WTC11 (cell line): ENCODE results near the gene ONECUT2. TPM values are rescaled to one million over a fixed set of nuclear protein-coding genes. Genes with fewer than 3 reads are reported as not detected.

Experiments used
- ATAC-seq: fragments of 200-7000 bp; cut with Tn5 transposase; 2 replicates; pipeline ENCODE4 v1.10.0; 2021; ENCODE audit warnings: mild to moderate bottlenecking, moderate library complexity
- CTCF ChIA-PET: fragments of 300-600 bp; sonication (Branson Sonifier 250); formaldehyde crosslinking; loops from one replicate; lab custom pipeline; 2021; ENCODE audit warnings: antibody characterized with exemption; lab: Charles Lee
- POLR2A ChIA-PET: fragments of 350-600 bp; sonication (Branson Sonifier 250); formaldehyde crosslinking; loops from one replicate; lab custom pipeline; 2021; ENCODE audit warnings: antibody characterized with exemption; lab: Charles Lee
- DNase-seq: peaks from one replicate; pipeline ENCODE4 v3.0.0; 2021; ENCODE audit warnings: low spot score
- H3K27ac Mint-ChIP-seq: 2 replicates; pipeline ENCODE4 v1.8.0; 2021; ENCODE audit warnings: mixed read lengths
- H3K27me3 Mint-ChIP-seq: 2 replicates; pipeline ENCODE4 v1.8.0; 2021; ENCODE audit warnings: low read depth, mild to moderate bottlenecking, moderate library complexity, mixed read lengths
- H3K36me3 Mint-ChIP-seq: 2 replicates; pipeline ENCODE4 v1.8.0; 2021; ENCODE audit warnings: mixed read lengths
- H3K4me1 Mint-ChIP-seq: 2 replicates; pipeline ENCODE4 v1.8.0; 2022; ENCODE audit warnings: mixed read lengths
- H3K4me3 Mint-ChIP-seq: 2 replicates; pipeline ENCODE4 v1.8.0; 2021; ENCODE audit warnings: mild to moderate bottlenecking, moderate library complexity, mixed read lengths
- H3K9me3 Mint-ChIP-seq: 2 replicates; pipeline ENCODE4 v1.8.0; 2021; ENCODE audit warnings: mixed read lengths
- CBFB ChIP-seq: sonication (generic); formaldehyde crosslinking; IDR thresholded peaks from 2 replicates; pipeline ENCODE4 v1.8.1; 2022; ENCODE audit warnings: mild to moderate bottlenecking, low read depth, missing genetic modification reagents
- CDX4 ChIP-seq: fragments of 250-450 bp; sonication (Bioruptor Pico); IDR thresholded peaks from 2 replicates; pipeline ENCODE4 v1.9.0; 2021; ENCODE audit warnings: moderate library complexity, mild to moderate bottlenecking, inconsistent platforms, borderline replicate concordance
- CREB1 ChIP-seq: sonication (generic); formaldehyde crosslinking; IDR thresholded peaks from 2 replicates; pipeline ENCODE4 v1.8.0; 2023; ENCODE audit warnings: mild to moderate bottlenecking, missing genetic modification reagents
- CTCF ChIP-seq: fragments of 200-600 bp; IDR thresholded peaks from 2 replicates; pipeline ENCODE4 v1.8.0; 2022; ENCODE audit warnings: antibody characterized with exemption
- E2F4 ChIP-seq: sonication (generic); formaldehyde crosslinking; IDR thresholded peaks from 2 replicates; pipeline ENCODE4 v1.8.1; 2022; ENCODE audit warnings: low read depth, mild to moderate bottlenecking, moderate library complexity, missing genetic modification reagents, borderline replicate concordance
- ETV6 ChIP-seq: sonication (generic); formaldehyde crosslinking; IDR thresholded peaks from 2 replicates; pipeline ENCODE4 v1.8.1; 2022; ENCODE audit warnings: mild to moderate bottlenecking, missing genetic modification reagents
- FOXJ3 ChIP-seq: sonication (generic); formaldehyde crosslinking; IDR thresholded peaks from 2 replicates; pipeline ENCODE4 v1.9.0; 2021; ENCODE audit warnings: missing genetic modification reagents, mild to moderate bottlenecking, borderline replicate concordance
- FOXK1 ChIP-seq: sonication (generic); formaldehyde crosslinking; IDR thresholded peaks from 2 replicates; pipeline ENCODE4 v1.8.0; 2022; ENCODE audit warnings: mild to moderate bottlenecking, moderate library complexity, missing genetic modification reagents
- FOXP1 ChIP-seq: sonication (generic); formaldehyde crosslinking; IDR thresholded peaks from 2 replicates; pipeline ENCODE4 v1.8.0; 2022; ENCODE audit warnings: missing genetic modification reagents, mild to moderate bottlenecking, moderate library complexity, borderline replicate concordance
- IRF2 ChIP-seq: sonication (generic); formaldehyde crosslinking; IDR thresholded peaks from 2 replicates; pipeline ENCODE4 v1.8.0; 2022; ENCODE audit warnings: low read depth, missing genetic modification reagents, borderline replicate concordance
- MYBL2 ChIP-seq: sonication (generic); formaldehyde crosslinking; IDR thresholded peaks from 2 replicates; pipeline ENCODE4 v1.8.1; 2023; ENCODE audit warnings: mild to moderate bottlenecking, moderate library complexity, missing genetic modification reagents
- NFE2L1 ChIP-seq: sonication (generic); formaldehyde crosslinking; IDR thresholded peaks from 2 replicates; pipeline ENCODE4 v1.8.1; 2023; ENCODE audit warnings: missing genetic modification reagents
- NR2C2 ChIP-seq: sonication (generic); formaldehyde crosslinking; IDR thresholded peaks from 2 replicates; pipeline ENCODE4 v1.8.0; 2022; ENCODE audit warnings: mild to moderate bottlenecking, missing genetic modification reagents
- ZNF219 ChIP-seq: sonication (generic); formaldehyde crosslinking; IDR thresholded peaks from 2 replicates; pipeline ENCODE4 v1.8.0; 2023; ENCODE audit warnings: missing genetic modification reagents, mild to moderate bottlenecking, borderline replicate concordance
- ZNF232 ChIP-seq: sonication (generic); formaldehyde crosslinking; IDR thresholded peaks from 2 replicates; pipeline ENCODE4 v1.8.0; 2022; ENCODE audit warnings: mild to moderate bottlenecking, missing genetic modification reagents
- total RNA-seq: library from RNA; stranded (reverse); gene quantifications from 3 replicates; pipeline ENCODE4 v1.2.3, GENCODE V29; 2021
- TF ChIP-seq, protein P1 (sequence below): sonication (generic); formaldehyde crosslinking; IDR thresholded peaks from 2 replicates; pipeline ENCODE4 v1.8.1; 2023; ENCODE audit warnings: mild to moderate bottlenecking, missing genetic modification reagents
- TF ChIP-seq, protein P2 (sequence below): sonication (generic); formaldehyde crosslinking; IDR thresholded peaks from 2 replicates; pipeline ENCODE4 v1.8.0; 2022; ENCODE audit warnings: mild to moderate bottlenecking, missing genetic modification reagents
- TF ChIP-seq, protein P3 (sequence below): sonication (generic); formaldehyde crosslinking; IDR thresholded peaks from 2 replicates; pipeline ENCODE4 v1.8.0; 2023; ENCODE audit warnings: mild to moderate bottlenecking, missing genetic modification reagents

Gene ONECUT2
- total RNA-seq, 1 experiment from 2014 or later = 0.87 TPM

DNA sequence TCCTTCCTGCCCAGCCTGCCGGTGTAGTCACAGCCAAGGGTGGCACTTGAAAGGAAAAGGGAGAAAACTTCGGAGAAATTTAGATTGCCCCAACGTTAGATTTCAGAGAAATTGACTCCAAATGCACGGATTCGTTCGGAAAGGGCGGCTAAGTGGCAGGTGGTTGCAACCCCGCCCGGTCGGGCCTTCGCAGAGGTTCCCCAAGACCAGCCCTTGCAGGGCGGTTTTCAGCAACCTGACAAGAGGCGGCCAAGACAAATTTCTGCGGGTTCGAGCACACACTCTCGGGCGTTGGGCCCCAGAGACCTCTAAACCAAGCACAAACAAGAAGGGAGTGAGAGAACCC lies 4.8 kb downstream of the ONECUT2 start (continued):
- TF ChIP-seq FOXJ3 (CRISPR knock-in tag) (no peak), IRF2 (no peak)
- TF ChIP-seq, all 79 proteins: peak for 0

DNA sequence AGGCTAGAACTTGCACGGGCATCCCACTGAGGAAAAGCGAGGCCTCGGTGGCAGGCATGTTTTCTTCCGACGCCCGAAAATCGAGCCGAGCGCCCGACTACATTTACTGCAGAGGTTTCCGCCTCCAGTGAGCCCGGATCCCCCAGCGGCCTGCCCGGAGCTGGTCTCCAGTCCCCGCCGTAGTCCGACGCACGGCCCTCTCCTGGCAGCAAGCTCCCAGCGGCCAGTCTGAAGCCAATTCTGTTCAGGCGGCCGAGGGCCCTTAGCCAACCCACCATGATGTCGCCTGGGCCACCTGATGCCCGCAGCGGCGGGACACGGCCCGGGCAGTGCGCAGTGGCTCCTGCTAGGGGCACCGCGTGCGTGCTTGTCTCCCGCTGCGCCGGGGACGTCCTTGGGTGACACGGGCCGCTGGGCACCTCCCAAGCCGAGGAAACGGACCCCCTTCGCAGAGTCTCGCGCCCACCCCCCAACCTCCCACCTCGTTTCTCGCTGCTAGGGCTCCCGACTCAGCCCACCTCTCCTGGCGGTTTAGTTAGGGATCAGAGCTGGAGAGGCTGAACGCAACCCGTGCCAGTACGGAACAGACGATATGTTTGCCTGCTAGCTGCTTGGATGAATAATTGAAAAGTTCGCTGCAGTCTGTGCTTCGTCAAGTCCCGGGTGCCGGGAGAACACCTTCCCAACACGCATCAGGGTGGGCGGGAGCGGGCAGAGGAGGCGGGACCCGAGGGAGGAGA lies 5.3 kb downstream of the ONECUT2 start:
- Mint-ChIP-seq H3K4me1 (peaks cover 47% of the 10 kb centered on the region), H3K36me3 (no peaks in the 10 kb centered on the region), H3K9me3 (no peaks in the 10 kb centered on the region), H3K4me3 (peak overlapping the region; percentile 83), H3K27me3 (peaks cover 100% of the 10 kb centered on the region), H3K27ac (no peak overlapping the region)
- ATAC-seq (peak; percentile 8; the same call in 1 of the 2 replicates), DNase-seq (peak; percentile 54)
- POLR2A ChIA-PET = no interaction called here
- TF ChIP-seq CBFB (CRISPR knock-in tag) (no peak), NFE2L1 (CRISPR knock-in tag) (peak; percentile 66; the same call in 1 of the 2 replicates), NR2C2 (CRISPR knock-in tag) (no peak), ZNF232 (CRISPR knock-in tag) (no peak; the same call in 1 of the 2 replicates), ZNF219 (CRISPR knock-in tag) (no peak), CTCF (no peak), FOXK1 (CRISPR knock-in tag) (peak; percentile 25; the same call in 1 of the 2 replicates), E2F4 (CRISPR knock-in tag) (0 out of 2 replicates have a peak, but pooled peaks have one; percentile 23), ETV6 (CRISPR knock-in tag) (peak; percentile 10; the same call in 1 of the 2 replicates), CREB1 (no peak), FOXP1 (CRISPR knock-in tag) (peak; percentile 37; the same call in 1 of the 2 replicates), CDX4 (CRISPR knock-in tag) (no peak), MYBL2 (CRISPR knock-in tag) (0 out of 2 replicates have a peak, but pooled peaks have one; percentile 48)
- TF ChIP-seq, protein P1, sequence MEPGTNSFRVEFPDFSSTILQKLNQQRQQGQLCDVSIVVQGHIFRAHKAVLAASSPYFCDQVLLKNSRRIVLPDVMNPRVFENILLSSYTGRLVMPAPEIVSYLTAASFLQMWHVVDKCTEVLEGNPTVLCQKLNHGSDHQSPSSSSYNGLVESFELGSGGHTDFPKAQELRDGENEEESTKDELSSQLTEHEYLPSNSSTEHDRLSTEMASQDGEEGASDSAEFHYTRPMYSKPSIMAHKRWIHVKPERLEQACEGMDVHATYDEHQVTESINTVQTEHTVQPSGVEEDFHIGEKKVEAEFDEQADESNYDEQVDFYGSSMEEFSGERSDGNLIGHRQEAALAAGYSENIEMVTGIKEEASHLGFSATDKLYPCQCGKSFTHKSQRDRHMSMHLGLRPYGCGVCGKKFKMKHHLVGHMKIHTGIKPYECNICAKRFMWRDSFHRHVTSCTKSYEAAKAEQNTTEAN (CRISPR knock-in tag) = peak; percentile 66; the same call in 1 of the 2 replicates
- TF ChIP-seq, protein P2, sequence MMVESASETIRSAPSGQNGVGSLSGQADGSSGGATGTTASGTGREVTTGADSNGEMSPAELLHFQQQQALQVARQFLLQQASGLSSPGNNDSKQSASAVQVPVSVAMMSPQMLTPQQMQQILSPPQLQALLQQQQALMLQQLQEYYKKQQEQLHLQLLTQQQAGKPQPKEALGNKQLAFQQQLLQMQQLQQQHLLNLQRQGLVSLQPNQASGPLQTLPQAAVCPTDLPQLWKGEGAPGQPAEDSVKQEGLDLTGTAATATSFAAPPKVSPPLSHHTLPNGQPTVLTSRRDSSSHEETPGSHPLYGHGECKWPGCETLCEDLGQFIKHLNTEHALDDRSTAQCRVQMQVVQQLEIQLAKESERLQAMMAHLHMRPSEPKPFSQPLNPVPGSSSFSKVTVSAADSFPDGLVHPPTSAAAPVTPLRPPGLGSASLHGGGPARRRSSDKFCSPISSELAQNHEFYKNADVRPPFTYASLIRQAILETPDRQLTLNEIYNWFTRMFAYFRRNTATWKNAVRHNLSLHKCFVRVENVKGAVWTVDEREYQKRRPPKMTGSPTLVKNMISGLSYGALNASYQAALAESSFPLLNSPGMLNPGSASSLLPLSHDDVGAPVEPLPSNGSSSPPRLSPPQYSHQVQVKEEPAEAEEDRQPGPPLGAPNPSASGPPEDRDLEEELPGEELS (CRISPR knock-in tag) = no peak
- TF ChIP-seq, protein P3, sequence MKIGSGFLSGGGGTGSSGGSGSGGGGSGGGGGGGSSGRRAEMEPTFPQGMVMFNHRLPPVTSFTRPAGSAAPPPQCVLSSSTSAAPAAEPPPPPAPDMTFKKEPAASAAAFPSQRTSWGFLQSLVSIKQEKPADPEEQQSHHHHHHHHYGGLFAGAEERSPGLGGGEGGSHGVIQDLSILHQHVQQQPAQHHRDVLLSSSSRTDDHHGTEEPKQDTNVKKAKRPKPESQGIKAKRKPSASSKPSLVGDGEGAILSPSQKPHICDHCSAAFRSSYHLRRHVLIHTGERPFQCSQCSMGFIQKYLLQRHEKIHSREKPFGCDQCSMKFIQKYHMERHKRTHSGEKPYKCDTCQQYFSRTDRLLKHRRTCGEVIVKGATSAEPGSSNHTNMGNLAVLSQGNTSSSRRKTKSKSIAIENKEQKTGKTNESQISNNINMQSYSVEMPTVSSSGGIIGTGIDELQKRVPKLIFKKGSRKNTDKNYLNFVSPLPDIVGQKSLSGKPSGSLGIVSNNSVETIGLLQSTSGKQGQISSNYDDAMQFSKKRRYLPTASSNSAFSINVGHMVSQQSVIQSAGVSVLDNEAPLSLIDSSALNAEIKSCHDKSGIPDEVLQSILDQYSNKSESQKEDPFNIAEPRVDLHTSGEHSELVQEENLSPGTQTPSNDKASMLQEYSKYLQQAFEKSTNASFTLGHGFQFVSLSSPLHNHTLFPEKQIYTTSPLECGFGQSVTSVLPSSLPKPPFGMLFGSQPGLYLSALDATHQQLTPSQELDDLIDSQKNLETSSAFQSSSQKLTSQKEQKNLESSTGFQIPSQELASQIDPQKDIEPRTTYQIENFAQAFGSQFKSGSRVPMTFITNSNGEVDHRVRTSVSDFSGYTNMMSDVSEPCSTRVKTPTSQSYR = no peak
- CTCF ChIA-PET = interaction anchor here (4.8 kb wide), 1 partner anchor 12 kb away, joined by 35 read pairs; no protein-coding TSS in a partner anchor
